HEK293T (cell line): ENCODE results near the gene CDADC1.

Experiments used
- BHLHE40 ChIP-seq: fragments of 450-650 bp; IDR thresholded peaks from 2 replicates; pipeline ENCODE4 v1.6.1; 2016; ENCODE audit warnings: mild to moderate bottlenecking, moderate library complexity, borderline replicate concordance
- CTBP1 ChIP-seq: fragments of 450-650 bp; IDR thresholded peaks from 2 replicates; pipeline ENCODE4 v1.6.1; 2016; ENCODE audit warnings: borderline replicate concordance
- ELF4 ChIP-seq: fragments of 450-650 bp; IDR thresholded peaks from 2 replicates; pipeline ENCODE4 v1.6.1; 2017; ENCODE audit warnings: antibody characterized with exemption
- FOXA1 ChIP-seq: fragments of 450-650 bp; IDR thresholded peaks from 2 replicates; pipeline ENCODE4 v1.6.1; 2016; ENCODE audit warnings: mild to moderate bottlenecking
- FOXK2 ChIP-seq: fragments of 450-650 bp; IDR thresholded peaks from 2 replicates; pipeline ENCODE4 v1.6.1; 2016; ENCODE audit warnings: mild to moderate bottlenecking
- FOXM1 ChIP-seq: fragments of 450-650 bp; IDR thresholded peaks from 2 replicates; pipeline ENCODE4 v1.6.1; 2017; ENCODE audit warnings: mild to moderate bottlenecking, borderline replicate concordance
- L3MBTL2 ChIP-seq: fragments of 450-650 bp; conservative IDR thresholded peaks from 2 replicates; pipeline ENCODE4 v1.6.1; 2016; ENCODE audit warnings: mild to moderate bottlenecking
- TARDBP ChIP-seq: fragments of 450-650 bp; IDR thresholded peaks from 2 replicates; pipeline ENCODE4 v1.6.1; 2016
- ZNF384 ChIP-seq: fragments of 450-650 bp; IDR thresholded peaks from 2 replicates; pipeline ENCODE4 v1.6.1; 2016

GRCh38 chr13:49305792-49306425 is 58.2 kb downstream of the CDADC1 start:
- TF ChIP-seq BHLHE40 (no peak), ZNF384 (no peak), L3MBTL2 (no peak), FOXM1 (no peak), CTBP1 (no peak), TARDBP (no peak), ELF4 (no peak), FOXK2 (no peak), FOXA1 (no peak)
